ENCODE results near the gene CCR5AS.

Gene CCR5AS

GRCh38 chr3:46453526-46454208 is 46.8 kb upstream of the CCR5AS start:
- H3K27ac Mint-ChIP-seq, result no peak overlapping the region
- H3K27me3 Mint-ChIP-seq, result peaks cover 17% of the 10 kb centered on the region
- H3K4me1 Mint-ChIP-seq (ENCODE audit: low read depth), result no peaks in the 10 kb centered on the region
- TF ChIP-seq, protein P1, sequence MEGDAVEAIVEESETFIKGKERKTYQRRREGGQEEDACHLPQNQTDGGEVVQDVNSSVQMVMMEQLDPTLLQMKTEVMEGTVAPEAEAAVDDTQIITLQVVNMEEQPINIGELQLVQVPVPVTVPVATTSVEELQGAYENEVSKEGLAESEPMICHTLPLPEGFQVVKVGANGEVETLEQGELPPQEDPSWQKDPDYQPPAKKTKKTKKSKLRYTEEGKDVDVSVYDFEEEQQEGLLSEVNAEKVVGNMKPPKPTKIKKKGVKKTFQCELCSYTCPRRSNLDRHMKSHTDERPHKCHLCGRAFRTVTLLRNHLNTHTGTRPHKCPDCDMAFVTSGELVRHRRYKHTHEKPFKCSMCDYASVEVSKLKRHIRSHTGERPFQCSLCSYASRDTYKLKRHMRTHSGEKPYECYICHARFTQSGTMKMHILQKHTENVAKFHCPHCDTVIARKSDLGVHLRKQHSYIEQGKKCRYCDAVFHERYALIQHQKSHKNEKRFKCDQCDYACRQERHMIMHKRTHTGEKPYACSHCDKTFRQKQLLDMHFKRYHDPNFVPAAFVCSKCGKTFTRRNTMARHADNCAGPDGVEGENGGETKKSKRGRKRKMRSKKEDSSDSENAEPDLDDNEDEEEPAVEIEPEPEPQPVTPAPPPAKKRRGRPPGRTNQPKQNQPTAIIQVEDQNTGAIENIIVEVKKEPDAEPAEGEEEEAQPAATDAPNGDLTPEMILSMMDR (IDR thresholded peaks at IDR 0.05; ENCODE audit: unreplicated experiment), result no peak
- DNase-seq (ENCODE audit: low spot score, unreplicated experiment), result no peak
- H3K9me3 Mint-ChIP-seq (ENCODE audit: low read depth), result no peaks in the 10 kb centered on the region
- H3K36me3 Mint-ChIP-seq (ENCODE audit: insufficient read depth), result no peaks in the 10 kb centered on the region
- no peak overlapping the region for H3K4me3 Mint-ChIP-seq (ENCODE audit: low read depth)

DNA sequence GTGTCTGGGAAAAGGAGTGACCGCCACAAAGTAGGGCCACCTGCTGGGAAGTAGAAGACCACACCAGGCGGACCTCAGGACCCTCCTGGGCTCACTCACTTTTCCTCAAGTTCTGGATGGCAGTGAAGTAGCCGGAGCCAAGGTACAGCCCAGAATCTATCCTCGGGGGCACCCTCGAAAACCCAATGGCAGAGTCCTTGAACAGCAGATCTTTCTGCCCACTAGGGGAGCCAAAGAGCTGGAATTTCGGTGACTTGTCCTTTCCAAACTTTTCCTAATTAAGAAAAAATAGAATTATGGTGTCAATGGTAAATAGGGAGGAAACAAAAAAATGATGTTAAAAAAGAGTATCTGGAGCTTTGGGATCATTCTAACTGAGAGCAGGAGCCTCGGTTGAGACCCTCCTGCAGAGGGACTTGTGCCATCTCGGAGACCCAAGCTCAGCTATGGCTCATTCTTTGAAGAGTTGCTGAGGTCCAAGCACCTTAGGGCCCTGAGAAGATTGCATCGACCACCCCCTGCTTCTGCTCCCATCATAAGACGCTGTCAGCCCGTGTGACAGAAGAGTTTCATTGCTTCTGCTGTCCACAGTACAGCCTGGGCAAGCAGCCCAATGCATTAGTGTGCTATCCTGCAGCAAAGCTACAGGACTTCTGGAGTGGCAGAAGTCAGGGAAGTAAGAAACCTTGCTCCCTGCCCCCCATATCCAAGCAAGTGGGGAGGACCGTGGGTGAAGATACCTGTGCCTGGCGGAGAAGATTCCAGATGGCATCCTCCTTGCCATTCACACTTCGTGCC is 43.1 kb upstream of the CCR5AS start:
- no peak for DNase-seq (ENCODE audit: low spot score, unreplicated experiment)
- TF ChIP-seq, protein P1 (IDR thresholded peaks at IDR 0.05; ENCODE audit: unreplicated experiment), result peak; percentile 62
- H3K27me3 Mint-ChIP-seq, result peaks cover 23% of the 10 kb centered on the region
- H3K4me3 Mint-ChIP-seq (ENCODE audit: low read depth), result no peak overlapping the region
- H3K36me3 Mint-ChIP-seq (ENCODE audit: insufficient read depth), result no peaks in the 10 kb centered on the region
- H3K9me3 Mint-ChIP-seq (ENCODE audit: low read depth), result no peaks in the 10 kb centered on the region
- no peaks in the 10 kb centered on the region for H3K4me1 Mint-ChIP-seq (ENCODE audit: low read depth)
- no peak overlapping the region for H3K27ac Mint-ChIP-seq

- Mint-ChIP-seq H3K9me3 (ENCODE audit: low read depth) (no peaks in the 10 kb centered on the region), H3K36me3 (ENCODE audit: insufficient read depth) (no peaks in the 10 kb centered on the region), H3K27me3 (peaks cover 18% of the 10 kb centered on the region), H3K4me3 (ENCODE audit: low read depth) (no peak overlapping the region), H3K4me1 (ENCODE audit: low read depth) (no peaks in the 10 kb centered on the region), H3K27ac (no peak overlapping the region)
- TF ChIP-seq, protein P1 (IDR thresholded peaks at IDR 0.05; ENCODE audit: unreplicated experiment), result no peak
- no peak for DNase-seq (ENCODE audit: low spot score, unreplicated experiment)
Measured at GRCh38 chr3:46448721-46449120, 41.9 kb upstream of the CCR5AS start.

GRCh38 chr3:46447228-46447985 is 40.5 kb upstream of the CCR5AS start:
- no peak overlapping the region for H3K4me3 Mint-ChIP-seq (ENCODE audit: low read depth)
- H3K27ac Mint-ChIP-seq, result no peak overlapping the region
- peaks cover 7% of the 10 kb centered on the region for H3K27me3 Mint-ChIP-seq
- H3K4me1 Mint-ChIP-seq (ENCODE audit: low read depth), result no peaks in the 10 kb centered on the region
- no peaks in the 10 kb centered on the region for H3K36me3 Mint-ChIP-seq (ENCODE audit: insufficient read depth)
- TF ChIP-seq, protein P1 (IDR thresholded peaks at IDR 0.05; ENCODE audit: unreplicated experiment), result no peak
- no peak for DNase-seq (ENCODE audit: low spot score, unreplicated experiment)
- no peaks in the 10 kb centered on the region for H3K9me3 Mint-ChIP-seq (ENCODE audit: low read depth)

Measured in progenitor cell of endocrine pancreas (in vitro differentiated cells).